Neuron (in vitro differentiated cells): ENCODE data around the gene PLA2G15.

Experiments used
- H2AFZ ChIP-seq: one replicate; pipeline ENCODE4 v1.6.1; 2013; ENCODE audit warnings: low read depth, mild to moderate bottlenecking, inconsistent platforms, low read length, moderate library complexity
- H3K27me3 ChIP-seq: one replicate; pipeline ENCODE4 v1.6.1; 2013; ENCODE audit warnings: low read length; ENCODE audit not compliant: insufficient read depth
- H3K36me3 ChIP-seq: one replicate; pipeline ENCODE4 v1.6.1; 2013; ENCODE audit warnings: low read length; ENCODE audit not compliant: insufficient read depth
- H3K4me1 ChIP-seq: one replicate; pipeline ENCODE4 v1.6.1; 2013; ENCODE audit warnings: low read length; ENCODE audit not compliant: insufficient read depth
- H3K4me3 ChIP-seq: 2 replicates; pipeline ENCODE4 v1.5.1; 2013; ENCODE audit warnings: mild to moderate bottlenecking, low read length, moderate library complexity
- H3K9me3 ChIP-seq: one replicate; pipeline ENCODE4 v1.6.1; 2013; ENCODE audit warnings: low read length

PLA2G15 gene

DNA sequence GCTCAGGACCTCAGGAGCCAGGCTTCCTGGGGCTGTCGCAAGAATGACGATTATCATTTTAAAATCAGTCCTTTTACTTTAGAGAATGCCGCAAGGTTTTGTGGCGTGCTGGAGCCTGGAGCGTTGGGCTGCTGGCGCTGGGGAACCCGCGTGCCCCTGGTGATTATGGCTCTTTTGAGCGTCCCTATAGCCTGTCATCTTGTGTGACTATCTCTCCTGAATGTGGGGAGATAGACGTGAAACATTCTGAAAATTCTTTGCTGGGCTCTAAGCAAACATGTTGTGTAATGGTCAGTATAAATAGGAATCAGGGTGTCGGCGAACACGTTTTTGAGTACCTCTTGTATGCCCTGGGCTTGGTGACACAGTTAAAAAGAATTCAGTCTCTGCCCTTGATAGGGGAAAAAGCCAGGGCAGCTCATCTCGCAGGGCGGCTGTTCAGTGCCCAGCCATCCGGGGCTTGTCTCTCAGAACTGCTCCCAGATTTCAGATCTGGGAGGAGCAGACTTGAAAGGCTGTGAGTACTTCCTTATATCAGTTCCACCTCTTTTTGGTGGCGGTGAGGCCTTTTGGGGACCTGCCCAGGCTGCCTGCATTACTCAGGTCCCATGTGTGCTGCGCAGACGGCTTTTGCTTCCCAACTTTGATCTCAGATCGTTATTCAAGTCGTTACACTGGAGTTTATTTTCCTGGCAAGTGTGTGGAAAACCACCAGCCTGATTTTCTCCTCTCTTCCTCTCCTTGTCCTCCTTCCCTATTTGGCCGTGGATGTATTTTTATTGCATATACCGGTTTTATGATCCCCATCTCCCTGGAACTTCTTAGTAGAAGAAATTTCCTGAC is 20.1 kb downstream of the PLA2G15 start:
- Histone ChIP-seq H3K27me3 (no peaks in the 10 kb centered on the region), H3K4me1 (peaks cover 7% of the 10 kb centered on the region), H3K9me3 (no peaks in the 10 kb centered on the region), H3K36me3 (no peaks in the 10 kb centered on the region), H2AFZ (peak overlapping the region; percentile 70), H3K4me3 (peak overlapping the region; percentile 63)

DNA sequence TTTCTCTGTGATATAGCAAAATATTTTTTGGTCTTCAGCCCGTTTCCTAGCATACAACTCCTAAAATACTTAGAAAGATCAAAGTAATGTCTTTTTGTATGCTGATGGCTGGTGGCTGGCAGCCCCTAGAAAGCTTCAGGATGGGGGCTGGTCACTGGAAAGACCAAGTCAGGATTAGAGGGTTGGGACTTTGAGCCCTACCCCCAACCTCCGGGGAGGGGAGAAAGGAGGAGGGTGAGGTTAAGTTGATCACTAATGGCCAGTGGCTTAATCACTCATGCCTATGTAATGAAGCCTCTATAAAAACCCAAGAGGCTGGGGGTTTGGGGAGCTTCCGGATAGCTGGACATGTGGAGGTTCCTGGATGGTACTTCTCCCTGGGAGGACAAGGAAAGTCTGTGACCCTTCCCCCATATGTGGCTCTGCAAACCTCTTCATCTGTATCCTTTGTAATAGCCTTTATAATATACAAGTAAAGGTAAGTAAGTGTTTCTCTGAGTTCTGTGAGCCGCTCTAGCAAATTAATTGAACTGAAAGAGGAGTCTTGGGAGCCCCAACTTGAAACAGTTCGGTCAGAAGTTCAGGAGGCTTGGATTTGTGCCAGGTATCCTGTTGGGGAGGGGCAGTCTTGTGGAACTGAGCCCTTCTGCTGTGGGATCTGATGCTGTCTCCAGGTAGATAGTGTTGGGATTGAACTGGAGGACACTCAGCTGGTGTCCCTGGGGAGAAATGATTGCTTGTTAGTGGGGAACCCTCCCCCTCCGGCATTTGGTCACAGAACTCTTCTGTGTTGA is 22.6 kb downstream of the PLA2G15 start:
- no peaks in the 10 kb centered on the region for H3K27me3 ChIP-seq
- no peaks in the 10 kb centered on the region for H3K36me3 ChIP-seq
- H2AFZ ChIP-seq = no peak overlapping the region
- H3K4me1 ChIP-seq = peaks cover 7% of the 10 kb centered on the region
- no peaks in the 10 kb centered on the region for H3K9me3 ChIP-seq
- no peak overlapping the region for H3K4me3 ChIP-seq

DNA sequence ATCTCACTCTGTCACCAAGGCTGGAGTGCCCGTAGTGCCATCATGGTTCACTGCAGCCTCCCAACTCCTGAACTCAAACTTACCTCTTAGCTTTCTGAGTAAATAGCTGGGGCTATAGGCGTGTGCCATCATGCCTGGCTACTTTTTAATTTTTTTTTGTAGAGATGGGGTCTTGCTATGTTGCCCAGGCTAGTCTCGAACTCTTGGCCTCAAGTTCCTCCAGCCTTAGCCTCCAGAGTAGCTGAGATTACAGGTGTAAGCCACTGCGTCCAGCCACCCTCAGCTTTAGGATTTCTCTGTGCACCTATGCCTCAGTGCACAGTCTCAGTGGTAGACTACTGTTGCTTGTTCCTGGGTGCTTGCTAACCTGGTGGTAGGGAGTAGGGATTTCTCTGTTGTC is 24.6 kb downstream of the PLA2G15 start:
- no peaks in the 10 kb centered on the region for H3K27me3 ChIP-seq
- peaks cover 6% of the 10 kb centered on the region for H3K36me3 ChIP-seq
- H3K4me1 ChIP-seq = peaks cover 7% of the 10 kb centered on the region
- no peaks in the 10 kb centered on the region for H3K9me3 ChIP-seq
- H2AFZ ChIP-seq = no peak overlapping the region
- no peak overlapping the region for H3K4me3 ChIP-seq

DNA sequence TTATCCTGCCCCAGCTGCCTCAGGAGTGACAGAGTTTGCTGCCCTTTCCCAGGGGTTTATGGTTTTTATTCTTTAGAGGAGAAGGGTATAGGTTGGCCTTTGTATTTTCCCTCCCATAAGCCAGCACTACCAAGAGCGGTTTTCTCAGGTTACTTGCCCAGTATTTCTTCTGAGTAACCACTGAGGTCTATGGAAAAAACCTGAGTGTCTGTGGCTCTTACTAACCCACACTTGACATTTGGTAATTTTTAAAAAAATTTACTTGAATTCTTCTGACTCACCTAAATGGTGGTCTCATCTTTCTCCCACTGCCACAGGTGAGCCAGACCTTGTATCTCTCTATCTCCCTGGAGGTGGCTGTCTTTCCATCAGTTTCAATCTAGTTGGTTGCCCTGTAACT is 25.2 kb downstream of the PLA2G15 start:
- Histone ChIP-seq H3K4me3 (no peak overlapping the region), H3K36me3 (peaks cover 6% of the 10 kb centered on the region), H3K27me3 (no peaks in the 10 kb centered on the region), H2AFZ (no peak overlapping the region), H3K9me3 (no peaks in the 10 kb centered on the region), H3K4me1 (peaks cover 5% of the 10 kb centered on the region)

DNA sequence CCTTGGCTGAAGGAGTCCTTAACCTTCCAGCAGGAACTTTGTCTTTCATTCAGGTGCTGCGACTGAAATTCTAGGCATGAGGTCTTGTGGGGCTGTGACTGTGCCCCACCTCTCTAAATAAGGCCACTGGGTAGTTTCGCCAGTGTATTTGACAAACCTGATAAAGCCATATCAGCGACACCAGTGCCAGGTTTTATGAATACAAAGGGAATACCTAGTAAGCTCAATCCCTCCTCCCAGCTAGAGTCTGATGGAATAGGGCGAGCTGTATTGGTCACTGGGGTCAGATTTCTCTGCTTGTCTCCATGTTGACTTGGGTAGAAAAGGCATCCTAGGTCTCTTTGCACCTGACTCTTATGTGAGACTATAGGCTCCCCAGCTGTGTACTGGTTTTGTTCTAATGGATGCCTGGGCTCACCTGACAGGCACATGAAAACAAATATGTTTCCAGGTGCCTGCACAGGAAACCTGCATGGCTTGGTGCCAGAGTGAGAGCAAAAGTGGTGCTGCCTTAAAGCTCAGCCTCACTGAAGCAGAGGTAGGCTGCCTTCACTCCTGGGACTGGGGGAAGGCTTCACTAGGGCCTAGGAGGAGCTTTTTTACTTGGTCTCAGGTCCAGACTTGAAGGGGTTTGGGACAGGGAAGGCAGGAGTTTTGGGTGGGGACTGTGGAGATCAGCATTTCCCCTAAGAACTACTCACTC is 27.5 kb downstream of the PLA2G15 start:
- Histone ChIP-seq H2AFZ (no peak overlapping the region), H3K4me3 (no peak overlapping the region), H3K36me3 (peaks cover 6% of the 10 kb centered on the region), H3K4me1 (peaks cover 10% of the 10 kb centered on the region), H3K9me3 (no peaks in the 10 kb centered on the region), H3K27me3 (no peaks in the 10 kb centered on the region)

DNA sequence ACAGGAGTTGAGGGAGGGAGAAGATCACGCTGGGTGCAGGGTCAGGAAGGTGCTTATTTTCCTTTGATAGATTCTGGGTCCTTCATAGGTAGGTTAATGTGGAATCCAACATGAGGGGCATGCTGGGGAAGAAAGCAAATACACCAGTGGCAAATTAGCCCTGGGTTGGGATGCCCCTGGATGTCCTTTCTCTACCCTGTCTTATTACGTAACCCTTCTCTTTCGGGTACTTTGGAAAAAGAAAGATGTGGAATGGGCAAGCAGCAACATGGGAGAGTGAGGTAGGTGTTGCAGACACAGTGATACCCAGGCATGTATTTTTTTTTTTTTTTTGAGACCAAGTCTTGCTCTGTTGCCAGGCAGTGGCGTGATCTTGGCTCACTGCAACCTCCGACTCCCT is 28.3 kb downstream of the PLA2G15 start:
- Histone ChIP-seq H3K4me1 (peaks cover 10% of the 10 kb centered on the region), H3K9me3 (no peaks in the 10 kb centered on the region), H3K27me3 (no peaks in the 10 kb centered on the region), H3K4me3 (no peak overlapping the region), H3K36me3 (peaks cover 6% of the 10 kb centered on the region), H2AFZ (no peak overlapping the region)

DNA sequence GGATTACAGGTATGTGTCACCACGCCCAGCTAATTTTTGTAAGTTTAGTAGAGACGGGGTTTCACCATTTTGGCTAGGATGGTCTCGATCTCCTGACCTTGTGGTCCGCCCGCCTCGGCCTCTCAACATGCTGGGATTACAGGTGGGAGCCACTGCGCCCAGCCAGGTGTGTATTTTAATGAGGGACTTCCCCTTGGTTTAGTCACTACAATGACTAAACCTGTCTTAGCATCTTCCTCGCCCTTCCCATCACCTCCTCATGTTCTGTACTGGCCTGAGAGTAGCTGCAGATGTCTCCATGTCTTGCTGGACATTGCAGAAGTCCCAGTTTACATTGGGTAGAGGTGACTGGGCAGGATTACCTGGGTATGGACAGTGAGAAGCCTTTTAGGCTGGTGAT is 28.7 kb downstream of the PLA2G15 start:
- no peaks in the 10 kb centered on the region for H3K27me3 ChIP-seq
- H3K9me3 ChIP-seq = no peaks in the 10 kb centered on the region
- H3K36me3 ChIP-seq = peaks cover 6% of the 10 kb centered on the region
- H2AFZ ChIP-seq = no peak overlapping the region
- no peak overlapping the region for H3K4me3 ChIP-seq
- H3K4me1 ChIP-seq = peaks cover 10% of the 10 kb centered on the region

DNA sequence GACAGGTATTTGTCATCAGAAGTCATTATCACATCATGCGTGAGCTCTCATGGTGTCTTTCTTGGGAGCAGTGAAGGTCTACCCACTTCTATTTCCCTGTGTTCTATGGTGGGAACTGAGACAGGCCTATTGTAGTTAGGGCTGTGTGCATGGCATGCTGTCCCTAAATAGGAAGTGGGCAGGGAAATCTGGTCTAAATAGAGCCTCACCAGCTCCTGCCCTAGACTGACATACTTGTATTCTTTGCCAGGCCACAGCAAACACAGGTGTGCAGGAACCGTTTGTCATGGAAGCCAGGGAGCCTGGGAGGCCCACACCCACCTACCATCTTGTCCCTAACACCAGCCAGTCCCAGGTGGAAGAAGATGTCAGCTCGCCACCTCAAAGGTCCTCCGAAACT is 29.3 kb downstream of the PLA2G15 start:
- H3K36me3 ChIP-seq = peaks cover 6% of the 10 kb centered on the region
- H3K4me3 ChIP-seq = no peak overlapping the region
- no peak overlapping the region for H2AFZ ChIP-seq
- no peaks in the 10 kb centered on the region for H3K9me3 ChIP-seq
- H3K4me1 ChIP-seq = peaks cover 10% of the 10 kb centered on the region
- H3K27me3 ChIP-seq = no peaks in the 10 kb centered on the region

DNA sequence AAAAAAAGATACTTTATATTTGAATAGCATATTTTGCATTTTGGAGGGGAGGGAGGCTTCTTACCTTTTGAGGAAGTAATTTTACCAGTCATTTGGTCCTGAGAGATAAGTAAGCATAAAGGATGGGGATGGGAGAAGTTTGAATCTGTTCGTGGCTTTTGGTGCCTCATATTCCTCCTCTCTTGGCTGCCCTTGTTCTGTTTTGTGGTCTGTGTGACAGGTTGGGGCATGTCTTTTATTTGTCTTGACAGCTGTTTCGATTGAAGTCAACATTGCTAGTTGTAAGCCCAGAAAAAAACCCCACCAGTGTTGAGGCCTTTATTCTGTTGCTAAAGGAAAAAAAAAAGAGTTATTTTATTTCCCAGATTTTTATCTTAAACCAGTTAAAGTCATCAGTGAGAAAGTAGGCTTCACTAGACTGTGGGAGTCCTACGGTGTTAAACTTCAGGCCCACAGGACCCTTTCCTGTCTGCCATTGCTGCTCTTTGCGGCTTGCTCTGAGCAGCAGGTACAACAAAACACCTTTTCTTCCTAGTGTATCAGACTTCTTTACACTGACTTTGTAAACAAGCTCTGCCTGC is 30.5 kb downstream of the PLA2G15 start:
- no peaks in the 10 kb centered on the region for H3K9me3 ChIP-seq
- H3K4me1 ChIP-seq = peaks cover 10% of the 10 kb centered on the region
- H3K36me3 ChIP-seq = peaks cover 6% of the 10 kb centered on the region
- no peak overlapping the region for H3K4me3 ChIP-seq
- H3K27me3 ChIP-seq = no peaks in the 10 kb centered on the region
- H2AFZ ChIP-seq = no peak overlapping the region

DNA sequence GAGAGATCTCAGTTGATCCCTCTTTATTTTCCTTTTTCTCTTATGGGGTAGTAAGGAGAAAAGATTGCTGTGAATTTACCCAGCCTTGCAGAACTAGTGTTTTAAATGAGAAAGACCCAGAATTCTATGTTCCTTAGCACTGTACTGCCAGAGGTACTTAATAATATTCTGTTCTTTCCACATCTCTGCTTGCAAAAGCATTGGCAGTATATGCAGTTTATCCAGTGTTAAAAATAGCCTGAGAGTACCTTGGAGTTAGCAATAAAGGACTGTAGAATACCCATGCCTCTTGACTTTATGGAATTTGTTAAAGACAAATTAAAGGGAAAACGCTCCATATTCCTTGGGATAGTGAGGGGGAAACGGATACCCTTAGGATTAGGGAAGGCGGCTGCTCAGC is 31.1 kb downstream of the PLA2G15 start:
- Histone ChIP-seq H3K4me1 (peaks cover 10% of the 10 kb centered on the region), H3K4me3 (no peak overlapping the region), H3K27me3 (no peaks in the 10 kb centered on the region), H2AFZ (no peak overlapping the region), H3K9me3 (no peaks in the 10 kb centered on the region), H3K36me3 (peaks cover 9% of the 10 kb centered on the region)

DNA sequence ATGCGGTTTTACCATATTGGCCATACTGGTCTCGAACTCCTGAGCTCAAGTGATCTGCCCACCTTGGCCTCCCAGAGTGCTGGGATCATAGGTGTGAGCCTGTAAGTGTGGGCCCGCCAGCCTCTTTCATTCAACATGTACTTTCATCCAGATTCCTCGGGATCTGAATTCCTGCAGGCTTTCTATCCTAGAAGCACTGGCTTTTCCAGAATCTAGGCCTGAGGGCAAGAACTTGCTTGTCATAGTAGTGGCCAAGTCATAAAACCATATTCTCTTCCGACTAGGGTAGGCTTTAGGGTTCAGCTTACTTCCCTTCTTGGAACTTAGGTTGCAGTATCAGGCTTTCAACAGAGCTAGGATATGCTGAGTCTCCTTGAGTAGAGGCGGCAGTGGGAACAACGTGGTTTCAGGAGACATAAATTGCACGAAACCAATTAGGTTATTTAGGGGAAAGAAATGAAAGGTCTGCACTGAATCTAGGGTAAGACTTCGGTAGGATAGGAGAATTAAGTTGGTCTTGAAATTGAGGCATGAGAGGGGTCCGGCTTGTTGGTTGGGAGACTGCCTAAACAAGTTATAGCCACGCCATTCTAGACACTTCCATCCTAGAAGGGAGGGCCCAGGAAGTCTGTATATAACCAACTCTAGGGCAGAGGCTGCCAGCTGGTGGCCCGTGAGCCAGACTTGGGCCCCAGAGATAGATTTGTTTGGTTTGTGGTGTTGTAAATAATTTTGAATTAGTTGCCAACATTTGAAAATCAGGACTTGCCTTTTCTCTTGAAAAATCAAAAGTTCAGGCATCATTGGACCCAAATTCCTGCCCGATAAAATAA is 34.8 kb downstream of the PLA2G15 start:
- Histone ChIP-seq H3K36me3 (peaks cover 6% of the 10 kb centered on the region), H3K9me3 (no peaks in the 10 kb centered on the region), H3K27me3 (no peaks in the 10 kb centered on the region), H3K4me1 (peaks cover 10% of the 10 kb centered on the region), H2AFZ (no peak overlapping the region), H3K4me3 (no peak overlapping the region)

DNA sequence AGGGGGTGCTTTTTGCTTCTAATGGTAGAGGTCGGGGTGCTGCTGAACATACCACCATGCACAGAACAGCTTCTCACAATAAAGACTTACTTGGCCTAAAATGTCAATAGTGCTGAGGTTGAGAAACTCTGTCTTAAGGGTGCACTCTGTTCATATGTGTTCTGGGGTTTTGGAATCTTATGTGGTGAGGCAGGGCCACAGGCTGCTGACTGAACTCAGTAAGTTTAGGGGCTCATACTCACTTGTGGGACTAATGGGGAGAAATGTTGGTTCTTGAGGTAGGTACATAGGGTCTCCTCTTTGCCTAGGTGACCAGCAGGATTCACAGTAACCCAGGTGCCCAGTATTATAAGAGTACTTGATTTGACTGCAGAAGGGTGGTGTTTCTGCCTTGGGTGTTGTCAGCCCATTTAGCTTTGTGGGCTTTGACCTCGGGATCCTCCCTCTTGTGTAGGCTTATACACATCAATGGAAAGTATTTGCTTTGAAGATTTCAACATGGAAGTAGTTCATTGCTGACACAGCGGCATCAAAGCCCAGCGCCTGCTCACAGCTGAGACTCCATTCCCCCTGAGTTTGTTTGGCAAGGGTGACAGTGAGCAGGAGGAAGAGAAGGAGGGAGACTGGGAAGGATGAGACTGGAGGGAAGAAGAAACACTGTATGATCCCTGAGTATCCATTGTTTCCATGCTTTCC is 36.3 kb downstream of the PLA2G15 start:
- Histone ChIP-seq H3K4me1 (no peaks in the 10 kb centered on the region), H3K27me3 (no peaks in the 10 kb centered on the region), H3K36me3 (peaks cover 6% of the 10 kb centered on the region), H3K9me3 (no peaks in the 10 kb centered on the region), H3K4me3 (no peak overlapping the region), H2AFZ (no peak overlapping the region)
